Gastroesophageal sphincter (tissue), 4 donors: ENCODE data around the gene RRAS. TPM values are rescaled to one million over a fixed set of nuclear protein-coding genes. Genes with fewer than 3 reads are reported as not detected.
"Not testable (repeated sequence)": the region's sequence is repeated elsewhere in the genome, so short reads cannot be mapped to it uniquely, and the experiment has no call there.

Experiments used
- ATAC-seq: fragments of 150-250 bp; one replicate; pipeline ENCODE4 v1.9.1; 2016; ENCODE audit warnings: mild to moderate bottlenecking, moderate library complexity
- H3K27ac ChIP-seq, 4 donors: fragments of 200-600 bp; sonication (generic) in 3 of 4; 1 replicate in 3 of 4; 2 replicates in 1 of 4; pipeline ENCODE4 v1.5.1; 2016 to 2019
- H3K27me3 ChIP-seq: fragments of 200-600 bp; sonication (generic); one replicate; pipeline ENCODE4 v1.5.1; 2019
- H3K36me3 ChIP-seq, 2 donors: fragments of 200-600 bp; sonication (generic); one replicate each; pipeline ENCODE4 v1.5.1; 2019; ENCODE audit warnings: control low read depth in 1 of 2
- H3K4me1 ChIP-seq, 3 donors: fragments of 200-600 bp; sonication (generic); 1 replicate in 2 of 3; 2 replicates in 1 of 3; pipeline ENCODE4 v1.5.1; 2016 to 2019; ENCODE audit warnings: control low read depth in 2 of 3
- H3K4me3 ChIP-seq, 2 donors: fragments of 200-600 bp; sonication (generic); one replicate each; pipeline ENCODE4 v1.5.1; 2019; ENCODE audit warnings: mild to moderate bottlenecking in 1 of 2, moderate library complexity in 1 of 2
- H3K9me3 ChIP-seq, 3 donors: fragments of 200-600 bp; sonication (generic); one replicate each; pipeline ENCODE4 v1.5.1; 2017 to 2019; ENCODE audit warnings: control low read depth in 2 of 3
- CTCF ChIP-seq, 4 experiments: fragments of 200-600 bp in 2 of 4; fragments of 450-650 bp in 2 of 4; sonication (generic) in 1 of 4; IDR thresholded peaks; one replicate each; pipeline ENCODE4 v1.5.1; 2017 to 2019; ENCODE audit warnings: antibody characterized with exemption in 4 of 4, mild to moderate bottlenecking in 2 of 4, moderate library complexity in 2 of 4
- EP300 ChIP-seq: sonication (generic); formaldehyde crosslinking; IDR thresholded peaks from one replicate; pipeline ENCODE4 v1.6.1; 2017; ENCODE audit warnings: antibody characterized with exemption, mild to moderate bottlenecking
- POLR2A ChIP-seq, 2 donors: fragments of 450-650 bp; IDR thresholded peaks; one replicate each; pipeline ENCODE4 v1.6.1; 2017; ENCODE audit warnings: antibody characterized with exemption in 2 of 2, mild to moderate bottlenecking in 2 of 2, moderate library complexity in 1 of 2
- POLR2AphosphoS5 ChIP-seq: sonication (generic); formaldehyde crosslinking; IDR thresholded peaks from one replicate; pipeline ENCODE4 v1.6.1; 2017; ENCODE audit warnings: antibody characterized with exemption
- WGBS, 2 donors: methylation state at CpG; one replicate each; pipeline ENCODE4 v1.1.5; 2018; ENCODE audit warnings: low coverage in 1 of 2; 5-methylcytosine and 5-hydroxymethylcytosine counted together
- total RNA-seq, 4 donors: library from RNA; depleted of rRNA; stranded (reverse); fragments of >200 nt; gene quantifications; one replicate each; pipeline ENCODE4 v1.1.0, GENCODE V29; 2016

RRAS gene
- total RNA-seq, 4 donors from 2014 or later: 100 to 162 (median 136) TPM

DNA sequence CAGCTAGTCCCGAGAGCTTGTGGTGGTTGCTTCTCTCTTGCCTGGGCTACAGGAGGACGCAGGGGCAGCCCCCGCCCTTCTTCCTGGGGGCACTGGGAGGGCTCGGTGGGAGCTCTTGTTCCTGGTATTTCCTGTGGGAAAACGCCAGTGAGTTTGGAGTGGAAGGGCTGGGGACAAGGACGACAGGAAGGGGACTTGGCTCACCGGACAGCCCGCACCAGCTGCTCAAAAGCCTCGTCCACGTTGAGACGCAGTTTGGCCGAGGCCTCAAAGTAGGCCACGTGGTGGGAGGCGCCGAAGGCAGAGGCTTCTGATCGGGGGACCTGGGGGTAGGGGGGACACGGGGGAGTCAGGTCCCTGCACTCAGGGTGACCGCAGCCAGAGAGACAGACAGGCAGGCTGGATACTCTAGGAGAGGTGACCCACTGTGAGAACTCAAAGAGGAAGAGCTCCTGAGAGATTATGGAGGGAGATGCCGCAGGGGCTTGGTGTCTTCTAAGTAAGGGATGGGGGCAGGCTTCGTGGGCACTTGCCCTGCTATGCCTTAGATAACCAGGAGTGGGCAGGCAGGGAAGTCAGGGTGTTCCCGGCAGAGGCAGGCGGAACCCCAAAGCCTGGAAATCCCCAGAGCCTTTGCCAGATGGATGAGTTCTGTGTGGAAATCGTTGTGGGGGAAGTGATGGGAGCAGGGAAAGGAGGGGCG, 4.3 kb downstream of the RRAS start:
- H3K27ac ChIP-seq: peak overlapping the region in 3 of 4 donors; percentile 44 to 56 (median 48)
- 40 to 70% methylated on average over 2 to 10 of the region's 24 CpGs for WGBS, 2 donors

GRCh38 chr19:49633273-49633672, 6.7 kb downstream of the RRAS start:
- H3K27ac ChIP-seq, H3K9me3 ChIP-seq, H3K4me3 ChIP-seq, ATAC-seq, H3K27me3 ChIP-seq: not testable (repeated sequence)
- Histone ChIP-seq H3K36me3 (peaks cover 0 to 23% of the 10 kb centered on the region in 2 donors), H3K4me1 (peaks cover 0 to 58% (median 18%) of the 10 kb centered on the region in 3 donors)
- WGBS, 2 donors: 93% methylated on average over 5 of the region's 9 CpGs; no CpG with 5 or more reads in 1 of the 2 donors

More for the DNA sequence above, 4.3 kb downstream of the RRAS start:
- no peaks in the 10 kb centered on the region for H3K9me3 ChIP-seq
- no peak overlapping the region for H3K4me3 ChIP-seq
- peaks cover 0 to 23% of the 10 kb centered on the region in 2 donors for H3K36me3 ChIP-seq
- TF ChIP-seq CTCF (IDR thresholded peaks at IDR 0.05) (no peak), POLR2AphosphoS5 (no peak), POLR2A (IDR thresholded peaks at IDR 0.05) (no peak), EP300 (no peak)
- H3K27me3 ChIP-seq: no peaks in the 10 kb centered on the region
- H3K4me1 ChIP-seq: peaks cover 0 to 61% (median 17%) of the 10 kb centered on the region in 3 donors
- no peak for ATAC-seq

- WGBS, 2 donors: 96 to 100% methylated on average over 3 to 4 of the region's 5 CpGs
- H3K9me3 ChIP-seq: no peaks in the 10 kb centered on the region
- no peaks in the 10 kb centered on the region for H3K27me3 ChIP-seq
- H3K27ac ChIP-seq: no peak overlapping the region
- no peak for ATAC-seq
- H3K4me3 ChIP-seq: no peak overlapping the region
- peaks cover 0 to 51% (median 13%) of the 10 kb centered on the region in 3 donors for H3K4me1 ChIP-seq
- TF ChIP-seq CTCF (IDR thresholded peaks at IDR 0.05) (no peak), EP300 (no peak), POLR2A (IDR thresholded peaks at IDR 0.05) (no peak), POLR2AphosphoS5 (no peak)
- H3K36me3 ChIP-seq: peaks cover 0 to 26% of the 10 kb centered on the region in 2 donors
Measured at GRCh38 chr19:49632576-49632975, 7.4 kb downstream of the RRAS start.

GRCh38 chr19:49631610-49632192, 8.2 kb downstream of the RRAS start:
- Histone ChIP-seq H3K27ac (peak overlapping the region in 1 of 4 donors; percentile 10), H3K4me3 (no peak overlapping the region), H3K4me1 (peaks cover 0 to 43% (median 10%) of the 10 kb centered on the region in 3 donors), H3K36me3 (peaks cover 0 to 32% of the 10 kb centered on the region in 2 donors), H3K27me3 (no peaks in the 10 kb centered on the region), H3K9me3 (no peaks in the 10 kb centered on the region)
- WGBS, 2 donors: 58 to 90% methylated on average over 2 to 5 of the region's 19 CpGs
- no peak for ATAC-seq
- TF ChIP-seq EP300: no peak

DNA sequence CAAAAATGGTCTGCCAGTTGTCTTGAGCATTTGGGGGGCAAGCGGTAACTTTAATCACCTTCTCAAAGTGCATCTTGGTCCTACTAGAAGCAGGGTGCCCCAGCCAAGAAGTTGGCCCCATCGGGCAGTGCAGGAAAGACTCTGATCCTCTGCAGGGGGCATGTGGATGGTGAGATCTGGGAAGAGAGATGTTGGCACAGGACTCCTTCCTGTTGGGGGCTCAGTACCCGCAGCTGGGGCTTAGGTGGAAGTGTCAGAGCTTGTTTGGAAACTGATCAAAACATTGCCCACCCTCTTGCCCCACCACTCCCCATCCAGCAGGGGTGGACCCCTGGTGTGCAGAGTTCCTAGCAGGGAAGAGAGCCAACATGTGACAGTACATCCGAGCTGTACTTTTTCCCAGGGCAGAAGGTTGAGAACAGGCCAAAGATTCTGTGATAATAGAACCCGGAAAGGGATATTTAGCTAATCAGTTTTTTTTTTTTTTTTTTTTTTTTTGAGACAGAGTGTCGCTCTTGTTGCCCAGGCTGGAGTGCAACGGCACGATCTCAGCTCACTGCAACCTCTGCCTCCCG, 8.8 kb downstream of the RRAS start:
- Histone ChIP-seq H3K4me3 (no peak overlapping the region), H3K36me3 (peaks cover 0 to 32% of the 10 kb centered on the region in 2 donors), H3K27ac (peak overlapping the region in 2 of 4 donors; percentile 42 to 51), H3K27me3 (no peaks in the 10 kb centered on the region), H3K9me3 (no peaks in the 10 kb centered on the region), H3K4me1 (peaks cover 0 to 37% (median 10%) of the 10 kb centered on the region in 3 donors)
- 19% methylated on average over 4 of the region's 9 CpGs; no CpG with 5 or more reads in 1 of the 2 donors for WGBS, 2 donors
- peak; percentile 34 for ATAC-seq
- TF ChIP-seq EP300 (no peak), CTCF (IDR thresholded peaks at IDR 0.05) (no peak), POLR2AphosphoS5 (no peak), POLR2A (IDR thresholded peaks at IDR 0.05) (no peak)
